ENCODE data around the gene LRRC36. TPM values are rescaled to one million over a fixed set of nuclear protein-coding genes. Genes with fewer than 3 reads are reported as not detected.
A peak's percentile ranks its signal among the peaks of the same experiment; 100 is the strongest.

Gene LRRC36
- total and polyA plus RNA-seq, 2 of the 8 experiments (the other 6 are each of a cell fraction or from before 2014, with no cell fraction given), result 0.15 TPM; not detected in 1

GRCh38 chr16:67284699-67285646, 41.6 kb upstream of the LRRC36 start:
- Histone ChIP-seq H3K36me3 (ENCODE audit: control insufficient read depth in 2 of 4, insufficient read depth in 4 of 4, low read length in 3 of 4) (no peaks in the 10 kb centered on the region), H3K79me1 (ENCODE audit: low read depth, low read length) (no peaks in the 10 kb centered on the region), H3K14ac (ENCODE audit: insufficient read length) (no peak overlapping the region), H3K56ac (replicated peaks; ENCODE audit: insufficient read length, low read depth, low read length) (no peak overlapping the region), H4K5ac (ENCODE audit: insufficient read length, low read depth, low read length) (no peak overlapping the region), H3K18ac (ENCODE audit: extremely low read depth, low read length) (no peak overlapping the region), H2BK120ac (replicated peaks; ENCODE audit: low read depth, low read length) (no peak overlapping the region), H3K23me2 (ENCODE audit: low read depth, low read length) (no peaks in the 10 kb centered on the region), H3K79me2 (ENCODE audit: control insufficient read depth in 1 of 2, insufficient read depth in 2 of 2, low read length in 2 of 2) (no peaks in the 10 kb centered on the region), H2AFZ (ENCODE audit: low read length) (no peak overlapping the region), H3K4me2 (ENCODE audit: insufficient read depth in 1 of 2, low read depth in 2 of 2, low read length in 2 of 2) (no peak overlapping the region), H4K8ac (ENCODE audit: extremely low read depth, insufficient read depth, low read length) (peak overlapping the region; percentile 75; the same call in 1 of the 2 replicates), H3K9ac (replicated peaks in 1 of 4; ENCODE audit: extremely low read depth in 1 of 4, low read depth in 3 of 4, low read length in 3 of 4) (no peak overlapping the region), H3K23ac (ENCODE audit: insufficient read length) (no peak overlapping the region), H4K91ac (replicated peaks; ENCODE audit: insufficient read length, low read length) (no peak overlapping the region), H3K27me3 (replicated peaks in 1 of 4; ENCODE audit: control insufficient read depth in 3 of 4, extremely low read depth in 1 of 4, insufficient read depth in 3 of 4, low read length in 3 of 4) (peaks cover 0 to 5% (median 4%) of the 10 kb centered on the region in 4 experiments; a peak in 3 of 7 replicates), H3K4ac (replicated peaks; ENCODE audit: insufficient read length, low read depth, low read length) (no peak overlapping the region), H2BK5ac (ENCODE audit: low read depth, low read length) (no peak overlapping the region), H3K4me1 (replicated peaks in 1 of 4; ENCODE audit: control insufficient read depth in 3 of 4, insufficient read depth in 4 of 4, low read length in 3 of 4) (peaks cover 0 to 2% (median 0%) of the 10 kb centered on the region in 4 experiments; a peak in 1 of 7 replicates), H2BK20ac (ENCODE audit: low read length) (no peak overlapping the region), H3K27ac (ENCODE audit: low read depth, low read length) (no peak overlapping the region), H4K20me1 (replicated peaks in 1 of 2; ENCODE audit: control insufficient read depth in 1 of 2, insufficient read depth in 2 of 2, low read length in 2 of 2) (peaks cover 2 to 9% of the 10 kb centered on the region in 2 experiments), H3K4me3 (ENCODE audit: extremely low read depth in 1 of 4, insufficient read depth in 2 of 4, low read depth in 3 of 4, low read length in 4 of 4) (no peak overlapping the region), H2BK15ac (ENCODE audit: low read length) (no peak overlapping the region), H3K9me3 (ENCODE audit: insufficient read depth in 2 of 2, low read depth in 1 of 2, low read length in 1 of 2) (no peaks in the 10 kb centered on the region), H2AK5ac (ENCODE audit: low read depth, low read length) (no peak overlapping the region), H2BK12ac (ENCODE audit: low read depth, low read length) (peak overlapping the region; percentile 17; the same call in 1 of the 2 replicates)
- CTCF ChIA-PET (ENCODE audit: partially characterized antibody), result interaction anchor here (0.6 to 10.5 kb wide), 63 partner anchors 8 to 1063 kb away, joined by 3 to 217 read pairs (median 5); partner anchors contain the start of genes FHOD1, KCTD19, LRRC36 and SLC9A5
- peak; percentile 36 for FAIRE-seq
- WGBS, 2 experiments (ENCODE audit: extremely low coverage in 1 of 2, insufficient coverage in 1 of 2, insufficient read length in 1 of 2, insufficient replicate concordance in 2 of 2, low coverage in 1 of 2, low lambda C conversion rate in 2 of 2, missing lambda C conversion rate in 1 of 2), result 78% methylated on average over 34 of the region's 34 CpGs; no CpG with 5 or more reads in 1 of the 2 experiments
- peak; percentile 62 to 82 for DNase-seq (ENCODE audit: low read depth in 1 of 2, low spot score in 2 of 2)
- POLR2A ChIA-PET (ENCODE audit: partially characterized antibody), result interaction anchor here (0.7 to 2.3 kb wide), 7 partner anchors 8 to 139 kb away, joined by 3 to 9 read pairs (median 3); partner anchors contain the start of genes FHOD1 and SLC9A5
- TF ChIP-seq JUN (IDR thresholded peaks at IDR 0.05; ENCODE audit: low read depth, low read length) (no peak), TAF1 (IDR thresholded peaks at IDR 0.05; ENCODE audit: low read depth, low read length) (no peak), EGR1 (IDR thresholded peaks at IDR 0.05; ENCODE audit: borderline replicate concordance, low read depth, low read length) (no peak), TAF7 (optimal IDR thresholded peaks at IDR 0.05; ENCODE audit: borderline replicate concordance, low read depth, low read length) (peak; percentile 23), TEAD4 (IDR thresholded peaks at IDR 0.05; ENCODE audit: low read depth, low read length) (0 out of 2 replicates have a peak, but pooled peaks have one; percentile 38), ASH2L (IDR thresholded peaks at IDR 0.05; ENCODE audit: low read length) (no peak), KDM1A (IDR thresholded peaks at IDR 0.05; ENCODE audit: borderline replicate concordance, low read length) (no peak), POU5F1 (IDR thresholded peaks at IDR 0.05; ENCODE audit: low read depth, low read length) (no peak), ATF2 (IDR thresholded peaks at IDR 0.05; ENCODE audit: low read length) (no peak), CREB1 (IDR thresholded peaks at IDR 0.05) (0 out of 2 replicates have a peak, but pooled peaks have one; percentile 33)
